NCI-H128 (cell line): ENCODE measurements around the gene STARD3.

Experiments used
- DNase-seq: peaks from one replicate; lab custom pipeline; 2025; ENCODE audit not compliant: unreplicated experiment; lab: John Stamatoyannopoulos, UW

Gene STARD3

GRCh38 chr17:39669897-39670735 is 33.2 kb downstream of the STARD3 start:
- no peak for DNase-seq

- no peak for DNase-seq
These were observed 33.8 kb downstream of the STARD3 start for GRCh38 chr17:39670746-39671145.

DNA sequence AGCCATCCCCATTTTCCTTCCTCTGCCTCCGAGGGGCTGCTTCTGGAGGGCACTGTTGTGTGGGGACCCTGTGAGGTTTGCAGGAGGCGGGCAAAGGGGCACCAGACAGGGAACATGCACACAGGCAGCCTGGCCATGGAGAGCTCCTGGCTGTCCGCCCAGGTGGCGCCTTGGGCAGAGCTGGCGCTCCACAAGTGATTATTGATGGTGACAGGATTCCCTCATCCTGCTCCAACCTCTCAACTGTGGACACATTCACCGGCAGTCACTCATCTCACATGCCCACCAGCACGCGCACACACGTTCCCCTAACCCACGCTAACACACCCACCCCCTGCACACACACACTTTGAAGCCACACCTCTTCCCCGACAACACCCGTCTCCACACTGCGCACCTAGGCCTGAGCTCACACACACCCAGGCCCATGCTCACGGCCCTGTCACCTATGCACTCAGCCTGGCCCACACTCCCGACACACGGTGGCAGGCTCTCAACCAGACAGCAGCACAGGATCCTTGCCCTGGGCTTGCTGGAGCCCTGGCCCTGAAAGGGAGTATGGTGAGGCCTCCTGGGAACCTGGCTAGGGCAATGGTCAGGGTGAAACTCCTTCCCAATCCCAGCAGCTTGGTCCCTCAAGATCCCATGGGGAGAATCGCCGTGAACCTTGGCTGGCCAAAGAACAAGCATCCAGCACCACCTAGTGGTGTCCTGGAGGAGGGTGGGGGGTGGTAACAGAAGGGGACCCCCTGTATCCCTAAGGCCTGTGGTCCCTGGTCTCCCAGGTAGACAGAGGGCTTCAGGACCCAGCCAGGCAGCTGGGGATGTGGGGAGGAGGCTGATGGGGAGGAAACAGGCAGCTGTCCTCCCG is 34.9 kb downstream of the STARD3 start:
- no peak for DNase-seq

DNA sequence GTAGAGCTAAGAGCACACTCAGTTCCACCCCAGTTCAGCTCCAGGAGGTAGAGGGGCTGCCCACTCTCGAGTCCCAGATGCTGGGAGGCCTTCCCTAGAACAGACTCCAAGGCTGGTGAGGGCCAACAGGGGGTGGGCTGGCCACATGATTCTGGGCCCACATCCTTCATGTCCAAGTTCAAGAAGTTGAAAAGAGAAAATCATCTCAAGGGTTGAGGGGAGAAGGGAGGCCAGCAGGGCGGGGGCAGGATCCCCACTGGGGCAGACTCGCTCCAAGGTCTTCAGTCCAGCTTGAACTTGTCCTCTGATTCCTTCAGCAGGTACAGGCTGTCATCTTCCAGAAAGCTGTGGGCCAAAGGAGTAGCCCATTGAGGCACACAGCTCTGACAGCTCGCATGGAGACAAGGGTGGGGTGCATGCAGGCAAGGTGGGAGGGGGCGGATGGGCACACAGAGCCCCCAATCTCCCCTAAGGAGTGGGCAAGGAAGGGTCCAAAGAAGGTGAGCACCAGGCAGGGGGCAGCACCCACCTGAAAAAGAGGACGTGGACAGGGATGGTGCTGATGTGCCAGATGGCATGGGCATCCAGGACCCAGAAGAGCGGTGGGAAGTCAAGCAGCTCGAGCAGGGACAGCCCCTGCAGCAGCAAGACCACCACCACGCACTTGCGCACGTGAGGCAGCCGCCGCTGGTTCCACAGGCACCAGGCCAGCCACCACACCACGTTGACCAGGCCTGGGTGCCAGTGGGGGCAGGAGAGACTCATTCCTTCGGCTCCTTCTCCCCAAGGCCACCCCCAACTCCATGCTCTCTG is 35.8 kb downstream of the STARD3 start:
- DNase-seq: no peak

- DNase-seq: no peak
These were observed 36.6 kb downstream of the STARD3 start for GRCh38 chr17:39673335-39674081.

DNA sequence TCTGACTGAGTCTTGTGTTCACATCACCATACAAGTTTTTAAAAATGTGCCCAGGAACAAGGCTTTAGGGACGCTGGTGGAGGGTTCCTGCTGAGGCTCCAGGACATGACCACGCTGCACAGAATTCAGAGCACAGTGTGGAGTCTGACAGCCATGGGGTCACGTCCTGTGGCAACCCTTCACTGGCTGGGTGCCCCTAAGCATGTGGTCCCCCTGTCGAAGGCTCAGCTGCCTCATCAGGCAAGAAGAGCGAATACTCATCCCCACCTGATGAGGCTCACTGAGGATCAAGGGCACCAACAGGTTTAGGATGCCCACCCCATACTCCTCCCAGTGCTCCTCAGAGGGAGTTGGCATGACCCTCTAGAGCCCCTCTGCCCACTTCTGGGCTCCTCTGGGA is 37.2 kb downstream of the STARD3 start:
- no peak for DNase-seq

- DNase-seq: no peak
These were observed 37.9 kb downstream of the STARD3 start for GRCh38 chr17:39674702-39675389.

DNA sequence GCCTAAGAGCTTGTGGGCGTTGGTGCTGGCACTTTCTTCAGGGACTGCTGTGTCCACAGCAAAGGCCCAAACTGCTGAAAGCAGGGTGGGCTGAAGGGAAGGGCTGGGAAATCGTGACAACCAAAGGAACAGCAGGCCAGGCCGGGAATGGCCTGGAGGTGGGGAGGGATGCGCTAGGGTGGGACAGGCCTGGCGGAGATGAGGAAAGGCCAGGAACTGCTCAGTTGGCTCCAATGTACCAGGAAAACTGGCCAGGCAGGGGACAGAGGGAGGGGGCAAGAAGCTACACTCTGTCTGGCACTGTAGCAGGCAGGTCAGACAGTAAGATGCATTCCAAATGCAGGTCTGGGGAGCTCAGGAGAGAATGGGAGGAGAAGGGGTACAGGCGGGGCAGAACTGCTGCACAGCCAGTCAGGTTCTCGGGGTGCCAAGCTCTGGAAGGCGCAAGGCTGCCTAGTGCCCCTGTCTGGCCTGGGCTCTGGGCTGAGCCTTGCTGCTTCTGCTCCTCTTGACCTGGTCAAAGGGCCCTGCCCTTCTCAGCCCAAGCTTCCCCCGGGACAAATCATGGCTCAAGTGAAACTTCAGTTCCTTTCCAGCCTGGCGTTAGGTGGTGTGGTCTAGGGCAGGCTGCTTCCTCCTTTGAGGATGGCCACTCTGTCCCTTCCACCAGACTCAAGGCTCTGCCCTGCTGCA is 38.6 kb downstream of the STARD3 start:
- DNase-seq: no peak

- no peak for DNase-seq
These were observed 39.4 kb downstream of the STARD3 start for GRCh38 chr17:39676198-39676819.

DNA sequence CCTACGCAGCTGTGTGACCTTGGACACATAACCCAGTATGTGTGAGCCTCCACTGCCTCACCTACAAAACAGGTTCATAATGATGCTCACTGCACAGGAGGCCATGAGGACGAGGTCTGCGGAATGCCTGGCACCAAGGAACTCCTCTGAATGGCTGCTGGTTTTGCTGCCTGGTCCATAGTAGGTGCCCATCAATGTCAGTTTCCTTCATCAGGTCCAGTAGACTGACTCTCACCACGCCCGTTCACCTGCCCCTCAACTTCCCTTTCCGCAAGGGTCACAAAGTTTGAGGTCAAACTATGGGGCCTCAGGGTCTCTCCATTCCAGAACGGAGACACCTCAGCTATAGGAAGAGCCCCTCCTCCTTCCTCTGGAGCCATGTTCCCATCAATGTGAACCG is 40.1 kb downstream of the STARD3 start:
- no peak for DNase-seq

DNA sequence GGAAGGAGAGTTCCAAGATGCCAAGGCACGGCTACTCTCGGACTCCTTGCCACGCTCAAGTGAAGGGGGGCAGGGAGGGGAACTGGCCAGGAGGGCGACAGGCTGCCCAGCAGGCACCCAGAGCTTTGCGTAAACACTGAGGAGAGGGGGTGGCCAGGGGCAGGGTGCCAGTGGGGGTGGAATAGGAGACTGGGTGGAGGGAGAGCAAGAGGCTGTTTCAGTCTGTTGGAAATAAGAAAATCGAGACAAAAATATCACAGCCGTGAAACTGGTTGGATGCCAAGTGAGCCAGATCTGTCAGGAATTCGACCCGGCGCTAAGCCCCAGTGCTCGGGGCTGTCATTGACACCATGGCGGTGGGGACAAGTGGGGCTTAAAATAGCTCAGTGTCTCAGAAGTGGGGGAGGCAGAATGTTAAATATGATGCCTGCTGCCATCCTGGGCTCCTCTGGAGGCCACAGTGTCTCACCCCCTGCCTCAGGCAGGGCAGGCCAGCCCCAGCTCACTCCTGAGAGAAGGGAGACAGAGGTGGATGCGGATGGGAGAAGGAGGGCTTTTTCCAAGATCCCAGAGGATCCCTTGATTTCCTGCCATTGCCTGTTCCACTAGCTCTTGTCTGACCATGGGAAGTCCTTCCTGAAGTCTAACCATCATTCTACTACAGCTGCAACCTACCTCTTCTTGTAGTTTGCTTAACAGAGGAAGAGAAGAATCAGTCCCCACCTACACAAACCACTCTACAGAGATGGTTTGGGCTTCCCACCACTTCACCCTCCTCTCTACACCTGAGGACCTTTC is 40.8 kb downstream of the STARD3 start:
- DNase-seq: no peak

DNA sequence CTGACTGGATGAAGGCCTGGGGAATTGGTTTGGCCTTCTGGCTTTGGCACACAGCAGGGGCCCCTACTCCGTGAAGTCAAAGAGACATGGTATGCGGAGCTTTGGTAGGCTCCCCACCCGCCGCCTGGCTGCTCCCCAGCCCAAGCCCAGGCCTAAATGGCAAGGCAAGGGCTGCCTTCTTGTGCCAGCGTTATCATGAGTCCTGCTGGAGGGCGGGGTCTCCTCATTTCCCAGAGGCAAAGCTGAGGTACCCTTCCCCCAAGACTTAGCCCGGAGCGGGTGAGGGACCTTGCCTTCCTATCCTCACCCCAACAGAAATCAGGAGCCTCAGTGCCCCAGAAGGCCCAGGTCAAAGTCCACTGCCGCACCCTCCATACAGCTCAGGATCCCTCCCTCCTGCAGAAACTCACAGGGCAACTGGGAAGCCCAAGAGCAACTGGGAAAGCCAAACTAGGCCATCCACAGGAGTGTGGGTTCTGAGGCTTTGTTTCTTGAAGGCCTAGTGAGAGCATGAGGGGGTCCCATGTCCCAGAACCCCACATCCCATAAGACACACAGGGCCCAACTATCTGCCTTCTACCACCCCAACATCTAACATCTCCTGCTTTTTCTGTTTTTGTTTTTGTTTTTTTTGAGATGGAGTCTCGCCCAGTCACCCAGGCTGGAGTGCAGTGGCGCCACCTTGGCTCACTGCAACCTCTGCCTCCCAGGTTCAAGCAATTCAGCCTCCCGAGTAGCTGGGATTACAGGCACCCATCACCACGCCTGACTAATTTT is 41.6 kb downstream of the STARD3 start:
- no peak for DNase-seq

GRCh38 chr17:39679521-39680192 is 42.7 kb downstream of the STARD3 start:
- no peak for DNase-seq

DNA sequence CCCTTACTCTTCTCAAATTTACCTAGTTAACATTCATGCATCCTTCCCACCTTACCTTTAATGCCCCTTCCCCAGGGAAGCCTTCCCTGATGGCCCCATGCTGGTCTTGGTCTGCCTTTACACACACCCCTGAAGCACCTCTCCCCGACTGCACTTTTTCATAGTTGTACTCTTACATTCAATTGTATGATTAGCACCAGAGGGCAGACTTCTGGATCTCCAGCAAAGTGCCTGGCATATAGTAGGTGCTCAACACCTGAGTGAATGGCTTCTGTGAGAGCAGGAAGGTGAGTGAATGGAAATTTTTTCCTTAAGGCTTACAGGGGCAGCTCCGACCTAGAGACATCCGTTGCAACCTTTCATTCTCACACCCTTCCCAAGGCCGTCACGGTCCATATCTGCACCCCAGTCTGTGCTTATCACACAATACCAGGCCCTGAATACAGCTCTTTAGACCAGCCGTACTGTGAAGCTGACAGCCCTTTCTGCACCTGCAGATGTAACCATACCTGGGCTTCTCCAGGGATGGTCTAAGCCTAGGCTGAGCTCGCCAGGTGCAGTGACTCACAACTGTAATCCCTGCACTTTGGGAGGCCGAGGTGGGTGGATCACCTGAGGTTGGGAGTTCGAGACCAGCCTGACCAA is 46.5 kb downstream of the STARD3 start:
- DNase-seq: no peak

- DNase-seq: no peak
These were observed 47.6 kb downstream of the STARD3 start for GRCh38 chr17:39684369-39685192.
